ENCODE results near the gene NUP50. TPM values are rescaled to one million over a fixed set of nuclear protein-coding genes. Genes with fewer than 3 reads are reported as not detected.

The NUP50 gene
- total RNA-seq: 24.8 and 46.0 TPM in 2 replicates

GRCh38 chr22:45163451-45164269 is at the start of gene NUP50:
NUP50 (plus strand) TSS chr22:45163925; CDS start chr22:45168178, 4,253 bp downstream.

Other genes with a start within 250 kb of the NUP50 start
- not detected in 2 replicates for gene PHF21B, start 153.9 kb upstream of the NUP50 start, total RNA-seq
- 25.5 and 26.4 TPM in 2 replicates for gene KIAA0930, start 77.0 kb downstream of the NUP50 start, total RNA-seq
- not detected in 2 replicates for gene UPK3A, start 121.0 kb downstream of the NUP50 start, total RNA-seq
- gene FAM118A, start 146.0 kb downstream of the NUP50 start, total RNA-seq: 7.5 and 15.7 TPM in 2 replicates
- not detected in 2 replicates for gene SMC1B, start 249.7 kb downstream of the NUP50 start, total RNA-seq
- gene RIBC2, start 249.8 kb downstream of the NUP50 start, total RNA-seq: 0.25 and 0.59 TPM in 2 replicates

Data from cardiac ventricle fibroblast (primary cell).